H9 (cell line): Measurements from ENCODE around the gene CLDN8. TPM values are rescaled to one million over a fixed set of nuclear protein-coding genes. Genes with fewer than 3 reads are reported as not detected.

ENCODE experiments used
- DNase-seq: peaks from one replicate; pipeline ENCODE4 v3.0.0-alpha.2; 2017
- H2AFZ ChIP-seq: one replicate; pipeline ENCODE4 v1.6.1; 2013; ENCODE audit warnings: mild to moderate bottlenecking, low read length, control low read depth, moderate library complexity
- H2AK5ac ChIP-seq: 2 replicates; pipeline ENCODE4 v1.6.1; 2013; ENCODE audit warnings: low read length, control low read depth, mixed read lengths; ENCODE audit not compliant: insufficient read length
- H2BK120ac ChIP-seq: one replicate; pipeline ENCODE4 v1.6.1; 2013; ENCODE audit warnings: low read depth, mild to moderate bottlenecking, low read length, control low read depth, inconsistent platforms; ENCODE audit not compliant: poor library complexity, severe bottlenecking
- H2BK12ac ChIP-seq: 2 replicates; pipeline ENCODE4 v1.6.1; 2013; ENCODE audit warnings: low read length, control low read depth, mixed read lengths, low read depth; ENCODE audit not compliant: insufficient read length
- H2BK15ac ChIP-seq: 2 replicates; pipeline ENCODE4 v1.6.1; 2013; ENCODE audit warnings: low read depth, low read length, control low read depth
- H2BK20ac ChIP-seq: one replicate; pipeline ENCODE4 v1.6.1; 2013; ENCODE audit warnings: low read depth, mild to moderate bottlenecking, low read length, control low read depth, inconsistent platforms; ENCODE audit not compliant: poor library complexity, severe bottlenecking
- H2BK5ac ChIP-seq: 2 replicates; pipeline ENCODE4 v1.6.1; 2013; ENCODE audit warnings: low read length, control low read depth, mixed read lengths; ENCODE audit not compliant: insufficient read length
- H3K14ac ChIP-seq: 2 replicates; pipeline ENCODE4 v1.6.1; 2013; ENCODE audit warnings: low read length, control low read depth; ENCODE audit not compliant: insufficient read depth
- H3K18ac ChIP-seq: 2 replicates; pipeline ENCODE4 v1.6.1; 2013; ENCODE audit warnings: low read depth, mild to moderate bottlenecking, mixed read lengths, low read length, control low read depth; ENCODE audit not compliant: insufficient read length
- H3K23ac ChIP-seq: 2 replicates; pipeline ENCODE4 v1.6.1; 2013; ENCODE audit warnings: low read length, control low read depth, mixed read lengths, low read depth; ENCODE audit not compliant: insufficient read length
- H3K23me2 ChIP-seq: 2 replicates; pipeline ENCODE4 v1.6.1; 2013; ENCODE audit warnings: low read depth, mild to moderate bottlenecking, mixed read lengths, low read length, control low read depth; ENCODE audit not compliant: insufficient read length, poor library complexity, severe bottlenecking
- H3K27ac ChIP-seq: 2 replicates; pipeline ENCODE4 v1.5.1; 2013; ENCODE audit warnings: low read length, control low read depth, mixed read lengths, low read depth; ENCODE audit not compliant: insufficient read length
- H3K27me3 ChIP-seq: 2 replicates; pipeline ENCODE4 v1.6.1; 2013; ENCODE audit warnings: low read length, control low read depth, inconsistent platforms; ENCODE audit not compliant: insufficient read depth
- H3K4ac ChIP-seq: 2 replicates; pipeline ENCODE4 v1.6.1; 2013; ENCODE audit warnings: low read depth, mild to moderate bottlenecking, control low read depth, inconsistent platforms, low read length, moderate library complexity
- H3K4me1 ChIP-seq: 2 replicates; pipeline ENCODE4 v1.6.1; 2013; ENCODE audit warnings: low read length, control low read depth, inconsistent platforms; ENCODE audit not compliant: insufficient read depth
- H3K4me2 ChIP-seq: 2 replicates; pipeline ENCODE4 v1.6.1; 2013; ENCODE audit warnings: low read length, control low read depth, mixed read lengths; ENCODE audit not compliant: insufficient read length, insufficient read depth
- H3K56ac ChIP-seq: 2 replicates; pipeline ENCODE4 v1.6.1; 2013; ENCODE audit warnings: low read depth, mild to moderate bottlenecking, mixed read lengths, low read length, control low read depth; ENCODE audit not compliant: insufficient read length
- H3K79me1 ChIP-seq: 2 replicates; pipeline ENCODE4 v1.6.1; 2013; ENCODE audit warnings: low read depth, mild to moderate bottlenecking, moderate library complexity, low read length, control low read depth, inconsistent platforms; ENCODE audit not compliant: insufficient read depth, poor library complexity, severe bottlenecking
- H3K79me2 ChIP-seq: 2 replicates; pipeline ENCODE4 v1.6.1; 2013; ENCODE audit warnings: low read length, control low read depth, inconsistent platforms; ENCODE audit not compliant: insufficient read depth
- H3K9ac ChIP-seq: 2 replicates; pipeline ENCODE4 v1.6.1; 2013; ENCODE audit warnings: low read length, control low read depth, mixed read lengths; ENCODE audit not compliant: insufficient read length; ENCODE audit errors: extremely low read depth
- H3K9me3 ChIP-seq: one replicate; pipeline ENCODE4 v1.6.1; 2013; ENCODE audit warnings: low read depth, low read length, inconsistent platforms; ENCODE audit not compliant: control insufficient read depth
- H3T11ph ChIP-seq: one replicate; pipeline ENCODE4 v1.6.1; 2013; ENCODE audit warnings: mild to moderate bottlenecking, low read length, control low read depth, inconsistent platforms
- H4K20me1 ChIP-seq: one replicate; pipeline ENCODE4 v1.6.1; 2013; ENCODE audit not compliant: control insufficient read depth, insufficient read length, insufficient read depth
- H4K5ac ChIP-seq: 2 replicates; pipeline ENCODE4 v1.6.1; 2013; ENCODE audit warnings: low read depth, mild to moderate bottlenecking, mixed read lengths, low read length, control low read depth; ENCODE audit not compliant: insufficient read length
- H4K8ac ChIP-seq: replicated peaks from 2 replicates; pipeline ENCODE4 v1.6.1; 2013; ENCODE audit warnings: low read length, control low read depth, mixed read lengths, low read depth; ENCODE audit not compliant: insufficient read length
- H4K91ac ChIP-seq: 2 replicates; pipeline ENCODE4 v1.6.1; 2013; ENCODE audit warnings: low read depth, mild to moderate bottlenecking, moderate library complexity, mixed read lengths, low read length, control low read depth; ENCODE audit not compliant: insufficient read length
- H3K27ac Mint-ChIP-seq, 3 experiments: 2 replicates in 2 of 3; 3 replicates in 1 of 3; pipeline ENCODE4 v1.8.0; 2020 to 2021; ENCODE audit warnings: mixed read lengths in 3 of 3, mild to moderate bottlenecking in 1 of 3, moderate library complexity in 1 of 3
- H3K27me3 Mint-ChIP-seq: 2 replicates; pipeline ENCODE4 v1.8.0; 2021; ENCODE audit warnings: low read depth, mild to moderate bottlenecking, moderate library complexity, mixed read lengths
- H3K36me3 Mint-ChIP-seq, 3 experiments: 2 replicates in 2 of 3; 3 replicates in 1 of 3; pipeline ENCODE4 v1.8.0; 2020 to 2021; ENCODE audit warnings: low read depth in 3 of 3, mixed read lengths in 3 of 3; ENCODE audit not compliant: insufficient read depth in 1 of 3
- H3K4me1 Mint-ChIP-seq, 2 experiments: 2 replicates each; pipeline ENCODE4 v1.8.0; 2020; ENCODE audit warnings: mixed read lengths in 2 of 2
- H3K4me3 Mint-ChIP-seq, 2 experiments: 2 replicates in 1 of 2; 3 replicates in 1 of 2; pipeline ENCODE4 v1.8.0; 2020 to 2021; ENCODE audit warnings: mild to moderate bottlenecking in 2 of 2, mixed read lengths in 2 of 2, moderate library complexity in 1 of 2
- H3K9me3 Mint-ChIP-seq, 2 experiments: 2 replicates in 1 of 2; 3 replicates in 1 of 2; pipeline ENCODE4 v1.8.0; 2020; ENCODE audit warnings: mild to moderate bottlenecking in 2 of 2, mixed read lengths in 2 of 2, moderate library complexity in 1 of 2
- CTCF ChIP-seq: fragments of 200-600 bp; sonication (generic); conservative IDR thresholded peaks from 3 replicates; pipeline ENCODE4 v1.8.0; 2021; ENCODE audit warnings: antibody characterized with exemption, mild to moderate bottlenecking
- WGBS: extraction: QIAGEN DNeasy Blood & Tissue Kit; methylation state at CpG from one replicate; pipeline ENCODE4 v1.1.7; 2013; ENCODE audit warnings: missing lambda C conversion rate, low lambda C conversion rate, mixed read lengths; ENCODE audit not compliant: insufficient read length; ENCODE audit errors: extremely low coverage; 5-methylcytosine and 5-hydroxymethylcytosine counted together
- total RNA-seq: library from RNA; stranded (reverse); gene quantifications from 2 replicates; pipeline ENCODE4 v1.2.1, GENCODE V29; 2021

The CLDN8 gene
- total RNA-seq, 1 experiment from 2014 or later = not detected

GRCh38 chr21:30233228-30234020, 17.5 kb upstream of the CLDN8 start:
- H2BK12ac ChIP-seq = no peak overlapping the region
- no peak overlapping the region for H3K4me2 ChIP-seq
- H3K56ac ChIP-seq = no peak overlapping the region
- H3K27ac ChIP-seq = no peak overlapping the region
- peaks cover 0 to 3% (median 0%) of the 10 kb centered on the region in 3 experiments; a peak in 1 of 7 replicates for H3K36me3 Mint-ChIP-seq
- no peak overlapping the region for H4K91ac ChIP-seq
- no peaks in the 10 kb centered on the region for H3K4me1 Mint-ChIP-seq
- no peak overlapping the region for H4K8ac ChIP-seq
- no peak overlapping the region for H3K4ac ChIP-seq
- H3K9ac ChIP-seq = no peak overlapping the region
- no peaks in the 10 kb centered on the region for H3K27me3 Mint-ChIP-seq
- H4K20me1 ChIP-seq = no peaks in the 10 kb centered on the region
- H3K79me2 ChIP-seq = no peaks in the 10 kb centered on the region
- H3K79me1 ChIP-seq = no peaks in the 10 kb centered on the region
- H3K9me3 ChIP-seq = no peaks in the 10 kb centered on the region
- no peak overlapping the region for H3K14ac ChIP-seq
- WGBS = no CpG with 5 or more reads among the region's 2 CpGs
- H3K23ac ChIP-seq = no peak overlapping the region
- H2BK20ac ChIP-seq = no peak overlapping the region
- H3K23me2 ChIP-seq = no peaks in the 10 kb centered on the region
- H3K9me3 Mint-ChIP-seq = peaks cover 2 to 7% of the 10 kb centered on the region in 2 experiments; a peak in 1 of 5 replicates
- H2AK5ac ChIP-seq = no peak overlapping the region
- H3K4me1 ChIP-seq = no peaks in the 10 kb centered on the region
- no peak overlapping the region for H3K27ac Mint-ChIP-seq
- H3T11ph ChIP-seq = no peak overlapping the region
- no peak overlapping the region for H2BK120ac ChIP-seq
- H2AFZ ChIP-seq = no peak overlapping the region
- no peaks in the 10 kb centered on the region for H3K27me3 ChIP-seq
- no peak overlapping the region for H2BK15ac ChIP-seq
- no peak overlapping the region for H3K18ac ChIP-seq
- H4K5ac ChIP-seq = no peak overlapping the region
- DNase-seq = no peak
- TF ChIP-seq CTCF = no peak
- no peak overlapping the region for H3K4me3 Mint-ChIP-seq
- no peak overlapping the region for H2BK5ac ChIP-seq
